GM18867 (cell line): ENCODE data around the gene CCDC18.
A peak's percentile ranks its signal among the peaks of the same experiment; 100 is the strongest.
"Not testable (repeated sequence)": the region's sequence is repeated elsewhere in the genome, so short reads cannot be mapped to it uniquely, and the experiment has no call there.

Experiments
- ATAC-seq: cut with Tn5 transposase; IDR thresholded peaks from one replicate; pipeline ENCODE4 v1.9.1; 2021; ENCODE audit warnings: mild to moderate bottlenecking, moderate library complexity; ENCODE audit not compliant: unreplicated experiment

CCDC18 gene

GRCh38 chr1:93180723-93181613 is at the start of gene CCDC18:
CCDC18 (plus strand) TSS chr1:93180724; CDS start chr1:93183362, 2,638 bp downstream.
- ATAC-seq = peak; percentile 13

- no peak for ATAC-seq
Measured at GRCh38 chr1:93132638-93133037, 47.9 kb upstream of the CCDC18 start.

- ATAC-seq = no peak
Measured at GRCh38 chr1:93136445-93136844, 44.1 kb upstream of the CCDC18 start.

- no peak for ATAC-seq
Measured at GRCh38 chr1:93137604-93138292, 42.8 kb upstream of the CCDC18 start.

- ATAC-seq = no peak
Measured at GRCh38 chr1:93140106-93140505, 40.4 kb upstream of the CCDC18 start.

- ATAC-seq = no peak
Measured at GRCh38 chr1:93142161-93142560, 38.4 kb upstream of the CCDC18 start.

- ATAC-seq = no peak
Measured at GRCh38 chr1:93143136-93143535, 37.4 kb upstream of the CCDC18 start.

- no peak for ATAC-seq
Measured at GRCh38 chr1:93143769-93144168, 36.8 kb upstream of the CCDC18 start.

GRCh38 chr1:93148001-93148400 is 32.5 kb upstream of the CCDC18 start:
- no peak for ATAC-seq

- ATAC-seq = no peak
Measured at GRCh38 chr1:93150729-93151128, 29.8 kb upstream of the CCDC18 start.

GRCh38 chr1:93151474-93151873 is 29.1 kb upstream of the CCDC18 start:
- no peak for ATAC-seq

GRCh38 chr1:93152835-93153234 is 27.7 kb upstream of the CCDC18 start:
- ATAC-seq = no peak

- no peak for ATAC-seq
Measured at GRCh38 chr1:93154898-93155297, 25.6 kb upstream of the CCDC18 start.

GRCh38 chr1:93155335-93155734 is 25.2 kb upstream of the CCDC18 start:
- no peak for ATAC-seq

GRCh38 chr1:93159337-93159736 is 21.2 kb upstream of the CCDC18 start:
- no peak for ATAC-seq

- ATAC-seq = not testable (repeated sequence)
Measured at GRCh38 chr1:93163314-93163713, 17.2 kb upstream of the CCDC18 start.

GRCh38 chr1:93164816-93165215 is 15.7 kb upstream of the CCDC18 start:
- no peak for ATAC-seq

- not testable (repeated sequence) for ATAC-seq
Measured at GRCh38 chr1:93165895-93166294, 14.6 kb upstream of the CCDC18 start.

GRCh38 chr1:93167006-93167405 is 13.5 kb upstream of the CCDC18 start:
- ATAC-seq = no peak

- not testable (repeated sequence) for ATAC-seq
Measured at GRCh38 chr1:93170141-93170678, 10.3 kb upstream of the CCDC18 start.

- ATAC-seq = no peak
Measured at GRCh38 chr1:93171549-93172034, 8.9 kb upstream of the CCDC18 start.

GRCh38 chr1:93172778-93173177 is 7.7 kb upstream of the CCDC18 start:
- no peak for ATAC-seq
